ENCODE measurements around the gene ALG2.

- TF ChIP-seq CTCF (conservative IDR thresholded peaks at IDR 0.05; ENCODE audit: low read depth, low read length) (no peak), EZH2 (IDR thresholded peaks at IDR 0.05; ENCODE audit: borderline replicate concordance, low read depth, low read length, poor library complexity, severe bottlenecking) (no peak)
Measured at GRCh38 chr9:99167119-99167518, 54.6 kb downstream of the ALG2 start.
